ENCODE results near the gene USP38.

DNA sequence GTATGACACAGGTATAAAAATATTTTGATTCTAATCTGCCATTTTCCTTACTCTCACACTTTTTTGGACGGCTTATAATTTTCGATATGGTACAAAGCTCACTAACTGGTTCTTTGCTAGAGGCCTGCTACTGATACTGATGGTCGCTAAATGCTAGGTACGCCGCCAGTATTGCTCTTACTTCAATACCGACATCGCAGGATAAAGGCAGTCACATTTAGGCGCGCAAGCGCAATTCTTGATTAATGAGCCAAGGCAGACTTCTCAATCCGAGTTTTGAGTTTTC lies 557 bp upstream of the USP38 start:
- TF ChIP-seq, protein P1, sequence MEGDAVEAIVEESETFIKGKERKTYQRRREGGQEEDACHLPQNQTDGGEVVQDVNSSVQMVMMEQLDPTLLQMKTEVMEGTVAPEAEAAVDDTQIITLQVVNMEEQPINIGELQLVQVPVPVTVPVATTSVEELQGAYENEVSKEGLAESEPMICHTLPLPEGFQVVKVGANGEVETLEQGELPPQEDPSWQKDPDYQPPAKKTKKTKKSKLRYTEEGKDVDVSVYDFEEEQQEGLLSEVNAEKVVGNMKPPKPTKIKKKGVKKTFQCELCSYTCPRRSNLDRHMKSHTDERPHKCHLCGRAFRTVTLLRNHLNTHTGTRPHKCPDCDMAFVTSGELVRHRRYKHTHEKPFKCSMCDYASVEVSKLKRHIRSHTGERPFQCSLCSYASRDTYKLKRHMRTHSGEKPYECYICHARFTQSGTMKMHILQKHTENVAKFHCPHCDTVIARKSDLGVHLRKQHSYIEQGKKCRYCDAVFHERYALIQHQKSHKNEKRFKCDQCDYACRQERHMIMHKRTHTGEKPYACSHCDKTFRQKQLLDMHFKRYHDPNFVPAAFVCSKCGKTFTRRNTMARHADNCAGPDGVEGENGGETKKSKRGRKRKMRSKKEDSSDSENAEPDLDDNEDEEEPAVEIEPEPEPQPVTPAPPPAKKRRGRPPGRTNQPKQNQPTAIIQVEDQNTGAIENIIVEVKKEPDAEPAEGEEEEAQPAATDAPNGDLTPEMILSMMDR (IDR thresholded peaks at IDR 0.05): no peak
- no peak for TF ChIP-seq POLR2A (IDR thresholded peaks at IDR 0.05)
